Measurements from ENCODE around the gene KLF11.

Gene KLF11

DNA sequence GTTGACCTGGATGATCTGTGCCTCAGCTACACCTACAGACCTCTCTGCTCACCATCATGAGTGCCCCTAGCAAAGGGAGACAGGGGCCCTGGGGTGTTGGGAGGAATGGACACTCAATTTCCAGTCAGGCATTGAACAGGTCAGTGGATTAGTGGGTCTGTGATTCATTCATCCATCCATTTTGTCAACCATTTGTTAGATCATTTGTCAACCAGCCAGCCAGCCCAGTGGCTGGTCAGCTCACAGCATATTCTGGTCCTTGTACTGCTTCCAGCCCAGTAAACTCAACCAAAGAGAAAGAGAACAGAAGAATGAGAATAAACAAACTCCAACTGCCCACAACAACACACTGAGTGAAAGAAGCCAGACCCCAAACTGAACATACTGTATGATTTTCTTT lies 4.6 kb upstream of the KLF11 start:
- H3K27me3 ChIP-seq (ENCODE audit: insufficient read depth, poor library complexity, severe bottlenecking) = peaks cover 3% of the 10 kb centered on the region
- no peak overlapping the region for H3K4me3 ChIP-seq (replicated peaks; ENCODE audit: insufficient read depth, low read length)
- TF ChIP-seq, protein P1, sequence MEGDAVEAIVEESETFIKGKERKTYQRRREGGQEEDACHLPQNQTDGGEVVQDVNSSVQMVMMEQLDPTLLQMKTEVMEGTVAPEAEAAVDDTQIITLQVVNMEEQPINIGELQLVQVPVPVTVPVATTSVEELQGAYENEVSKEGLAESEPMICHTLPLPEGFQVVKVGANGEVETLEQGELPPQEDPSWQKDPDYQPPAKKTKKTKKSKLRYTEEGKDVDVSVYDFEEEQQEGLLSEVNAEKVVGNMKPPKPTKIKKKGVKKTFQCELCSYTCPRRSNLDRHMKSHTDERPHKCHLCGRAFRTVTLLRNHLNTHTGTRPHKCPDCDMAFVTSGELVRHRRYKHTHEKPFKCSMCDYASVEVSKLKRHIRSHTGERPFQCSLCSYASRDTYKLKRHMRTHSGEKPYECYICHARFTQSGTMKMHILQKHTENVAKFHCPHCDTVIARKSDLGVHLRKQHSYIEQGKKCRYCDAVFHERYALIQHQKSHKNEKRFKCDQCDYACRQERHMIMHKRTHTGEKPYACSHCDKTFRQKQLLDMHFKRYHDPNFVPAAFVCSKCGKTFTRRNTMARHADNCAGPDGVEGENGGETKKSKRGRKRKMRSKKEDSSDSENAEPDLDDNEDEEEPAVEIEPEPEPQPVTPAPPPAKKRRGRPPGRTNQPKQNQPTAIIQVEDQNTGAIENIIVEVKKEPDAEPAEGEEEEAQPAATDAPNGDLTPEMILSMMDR (IDR thresholded peaks at IDR 0.05; ENCODE audit: insufficient read depth, low read length) = no peak
- TF ChIP-seq SPI1 (IDR thresholded peaks at IDR 0.05; ENCODE audit: borderline replicate concordance, low read depth) (no peak), POLR2AphosphoS5 (IDR thresholded peaks at IDR 0.05; ENCODE audit: low read depth) (no peak), GABPA (IDR thresholded peaks at IDR 0.05; ENCODE audit: low read depth) (no peak)
- TF ChIP-seq, protein P2, sequence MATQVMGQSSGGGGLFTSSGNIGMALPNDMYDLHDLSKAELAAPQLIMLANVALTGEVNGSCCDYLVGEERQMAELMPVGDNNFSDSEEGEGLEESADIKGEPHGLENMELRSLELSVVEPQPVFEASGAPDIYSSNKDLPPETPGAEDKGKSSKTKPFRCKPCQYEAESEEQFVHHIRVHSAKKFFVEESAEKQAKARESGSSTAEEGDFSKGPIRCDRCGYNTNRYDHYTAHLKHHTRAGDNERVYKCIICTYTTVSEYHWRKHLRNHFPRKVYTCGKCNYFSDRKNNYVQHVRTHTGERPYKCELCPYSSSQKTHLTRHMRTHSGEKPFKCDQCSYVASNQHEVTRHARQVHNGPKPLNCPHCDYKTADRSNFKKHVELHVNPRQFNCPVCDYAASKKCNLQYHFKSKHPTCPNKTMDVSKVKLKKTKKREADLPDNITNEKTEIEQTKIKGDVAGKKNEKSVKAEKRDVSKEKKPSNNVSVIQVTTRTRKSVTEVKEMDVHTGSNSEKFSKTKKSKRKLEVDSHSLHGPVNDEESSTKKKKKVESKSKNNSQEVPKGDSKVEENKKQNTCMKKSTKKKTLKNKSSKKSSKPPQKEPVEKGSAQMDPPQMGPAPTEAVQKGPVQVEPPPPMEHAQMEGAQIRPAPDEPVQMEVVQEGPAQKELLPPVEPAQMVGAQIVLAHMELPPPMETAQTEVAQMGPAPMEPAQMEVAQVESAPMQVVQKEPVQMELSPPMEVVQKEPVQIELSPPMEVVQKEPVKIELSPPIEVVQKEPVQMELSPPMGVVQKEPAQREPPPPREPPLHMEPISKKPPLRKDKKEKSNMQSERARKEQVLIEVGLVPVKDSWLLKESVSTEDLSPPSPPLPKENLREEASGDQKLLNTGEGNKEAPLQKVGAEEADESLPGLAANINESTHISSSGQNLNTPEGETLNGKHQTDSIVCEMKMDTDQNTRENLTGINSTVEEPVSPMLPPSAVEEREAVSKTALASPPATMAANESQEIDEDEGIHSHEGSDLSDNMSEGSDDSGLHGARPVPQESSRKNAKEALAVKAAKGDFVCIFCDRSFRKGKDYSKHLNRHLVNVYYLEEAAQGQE (IDR thresholded peaks at IDR 0.05; ENCODE audit: insufficient replicate concordance, low read depth) = no peak
- DNase-seq (ENCODE audit: low read depth in 1 of 2, low spot score in 1 of 2) = no peak
- H3K27ac ChIP-seq (replicated peaks) = no peak overlapping the region

DNA sequence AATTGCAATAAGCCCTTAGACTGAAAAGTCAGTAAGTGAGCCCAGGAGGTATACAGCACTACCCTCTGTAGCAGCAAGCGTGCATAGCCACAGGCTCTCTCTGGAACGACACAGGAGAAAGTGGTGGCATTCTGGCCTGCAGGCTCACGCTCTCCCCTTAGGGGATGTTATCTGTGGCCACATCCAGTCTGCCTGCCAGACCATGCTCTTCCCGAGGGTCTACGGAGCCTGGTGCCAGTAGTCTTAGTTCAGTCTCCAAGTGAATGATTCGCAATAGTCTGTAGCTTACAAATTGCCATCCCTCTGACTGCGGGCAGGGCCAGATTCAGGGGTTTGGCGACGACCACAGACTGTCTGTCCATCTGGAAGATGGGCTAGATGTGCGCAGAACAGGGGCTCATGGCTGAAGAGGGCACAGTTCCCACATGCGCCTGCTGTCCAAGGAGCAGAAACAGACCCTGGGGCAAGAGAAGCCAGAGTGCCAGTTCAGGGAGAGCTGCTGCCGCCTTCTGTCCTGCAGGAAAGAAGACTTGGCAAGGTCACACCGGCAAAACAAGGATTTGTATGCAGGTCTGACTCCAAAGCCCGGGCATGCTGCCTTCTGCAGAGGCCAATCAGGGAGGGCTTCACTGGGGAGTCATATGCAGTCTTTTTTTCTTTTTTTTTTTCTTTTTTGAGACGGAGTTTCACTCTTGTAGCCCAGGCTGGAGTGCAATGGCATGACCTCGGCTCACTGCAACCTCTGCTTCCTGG lies 3.5 kb upstream of the KLF11 start:
- TF ChIP-seq SPI1 (IDR thresholded peaks at IDR 0.05; ENCODE audit: borderline replicate concordance, low read depth) (no peak), GABPA (IDR thresholded peaks at IDR 0.05; ENCODE audit: low read depth) (no peak), POLR2AphosphoS5 (IDR thresholded peaks at IDR 0.05; ENCODE audit: low read depth) (no peak)
- TF ChIP-seq, protein P1 (IDR thresholded peaks at IDR 0.05; ENCODE audit: insufficient read depth, low read length) = no peak
- TF ChIP-seq, protein P2 (IDR thresholded peaks at IDR 0.05; ENCODE audit: insufficient replicate concordance, low read depth) = no peak
- H3K27me3 ChIP-seq (ENCODE audit: insufficient read depth, poor library complexity, severe bottlenecking) = peaks cover 3% of the 10 kb centered on the region
- H3K27ac ChIP-seq (replicated peaks) = no peak overlapping the region
- DNase-seq (ENCODE audit: low read depth in 1 of 2, low spot score in 1 of 2) = no peak
- H3K4me3 ChIP-seq (replicated peaks; ENCODE audit: insufficient read depth, low read length) = no peak overlapping the region

DNA sequence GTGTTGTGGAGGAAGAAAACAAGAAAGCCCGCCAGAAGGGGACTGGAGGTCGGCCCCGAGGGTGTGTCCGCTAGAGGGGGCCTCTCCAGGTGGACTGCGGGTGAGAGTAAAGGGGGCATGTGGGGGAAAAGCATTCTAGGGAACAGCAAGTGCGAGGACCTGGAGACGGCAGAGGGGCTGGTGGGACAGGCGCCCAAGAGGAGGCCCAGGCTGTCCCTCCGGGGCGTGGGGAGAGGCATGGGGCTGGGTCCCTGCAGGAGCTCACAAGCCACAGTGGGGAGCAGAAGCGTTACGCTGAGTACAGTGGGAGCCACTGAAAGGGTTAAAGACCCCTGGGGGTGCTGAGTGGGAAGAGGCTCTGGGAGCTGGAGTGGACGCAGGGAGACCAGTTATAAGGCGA lies 1.6 kb upstream of the KLF11 start:
- Histone ChIP-seq H3K27ac (replicated peaks) (no peak overlapping the region), H3K4me3 (replicated peaks; ENCODE audit: insufficient read depth, low read length) (no peak overlapping the region), H3K27me3 (ENCODE audit: insufficient read depth, poor library complexity, severe bottlenecking) (peaks cover 3% of the 10 kb centered on the region)
- TF ChIP-seq, protein P1 (IDR thresholded peaks at IDR 0.05; ENCODE audit: insufficient read depth, low read length) = no peak
- TF ChIP-seq POLR2AphosphoS5 (IDR thresholded peaks at IDR 0.05; ENCODE audit: low read depth) (no peak), SPI1 (IDR thresholded peaks at IDR 0.05; ENCODE audit: borderline replicate concordance, low read depth) (no peak), GABPA (IDR thresholded peaks at IDR 0.05; ENCODE audit: low read depth) (no peak)
- TF ChIP-seq, protein P2 (IDR thresholded peaks at IDR 0.05; ENCODE audit: insufficient replicate concordance, low read depth) = no peak
- no peak for DNase-seq (ENCODE audit: low read depth in 1 of 2, low spot score in 1 of 2)
